Measurements from ENCODE around the gene METTL16.
"Not testable (repeated sequence)": the region's sequence is repeated elsewhere in the genome, so short reads cannot be mapped to it uniquely, and the experiment has no call there.

Gene METTL16

GRCh38 chr17:2447479-2447878 is 64.2 kb downstream of the METTL16 start:
- DNase-seq = not testable (repeated sequence)

GRCh38 chr17:2445638-2446037 is 66.0 kb downstream of the METTL16 start:
- no peak for DNase-seq

DNA sequence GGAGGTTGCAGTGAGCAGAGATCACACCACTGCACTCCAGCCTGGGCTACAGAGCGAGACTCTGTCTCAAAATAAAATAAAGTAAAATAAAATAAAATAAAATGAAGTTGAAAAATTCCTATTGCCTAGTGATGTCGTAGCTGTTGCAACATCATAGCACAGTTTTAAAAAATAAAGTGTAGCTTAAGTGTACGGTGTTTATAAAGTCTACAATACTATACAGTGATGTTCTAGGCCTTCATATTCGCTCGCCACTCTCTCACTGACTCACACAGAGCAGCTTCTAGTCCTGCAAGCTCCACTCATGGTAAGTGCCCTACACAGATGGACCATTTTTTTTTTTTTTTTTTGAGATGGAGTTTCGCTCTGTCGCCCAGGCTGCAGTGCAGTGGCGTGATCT is 67.3 kb downstream of the METTL16 start:
- no peak for DNase-seq

GRCh38 chr17:2442166-2442565 is 69.5 kb downstream of the METTL16 start:
- no peak for DNase-seq

DNA sequence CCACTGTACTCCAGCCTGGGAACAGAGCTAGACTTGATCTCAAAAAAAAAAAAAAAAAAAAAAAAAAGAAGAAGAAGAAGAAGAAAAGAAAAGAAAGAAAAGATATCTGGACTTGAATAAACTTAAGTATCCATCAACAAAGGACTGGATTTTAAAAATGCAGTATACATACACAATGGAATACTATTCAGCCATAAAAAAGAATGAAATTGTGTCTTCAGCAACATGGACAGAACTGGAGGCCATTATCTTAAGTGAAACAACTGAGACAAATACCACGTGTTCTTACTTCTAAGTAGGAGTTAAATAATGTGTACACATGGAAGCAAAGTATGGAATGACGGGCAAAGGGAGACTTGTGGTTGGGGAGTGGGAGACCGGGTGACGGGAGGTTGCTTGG is 70.8 kb downstream of the METTL16 start:
- no peak for DNase-seq

GRCh38 chr17:2439997-2440396 is 71.7 kb downstream of the METTL16 start:
- DNase-seq = peak; percentile 55

DNA sequence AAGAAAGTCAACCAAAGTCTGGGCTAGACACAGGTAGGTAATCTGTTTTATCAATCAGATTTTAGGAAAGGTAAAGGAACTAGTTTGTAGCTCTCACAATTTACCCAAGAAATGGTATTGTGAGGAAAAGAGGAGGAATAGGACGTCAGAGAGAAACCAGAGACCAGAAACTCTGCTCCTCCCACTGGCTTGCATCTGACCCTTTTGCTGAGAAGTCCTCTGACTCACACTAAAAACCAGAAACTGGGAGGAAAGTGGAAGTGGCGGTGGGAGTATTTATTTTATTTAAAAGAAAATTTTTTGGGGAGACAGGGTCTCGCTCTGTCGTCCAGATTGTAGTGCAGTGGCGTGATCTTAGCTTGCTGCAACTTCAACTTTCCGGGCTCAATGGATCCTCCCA is 72.9 kb downstream of the METTL16 start:
- DNase-seq = no peak

DNA sequence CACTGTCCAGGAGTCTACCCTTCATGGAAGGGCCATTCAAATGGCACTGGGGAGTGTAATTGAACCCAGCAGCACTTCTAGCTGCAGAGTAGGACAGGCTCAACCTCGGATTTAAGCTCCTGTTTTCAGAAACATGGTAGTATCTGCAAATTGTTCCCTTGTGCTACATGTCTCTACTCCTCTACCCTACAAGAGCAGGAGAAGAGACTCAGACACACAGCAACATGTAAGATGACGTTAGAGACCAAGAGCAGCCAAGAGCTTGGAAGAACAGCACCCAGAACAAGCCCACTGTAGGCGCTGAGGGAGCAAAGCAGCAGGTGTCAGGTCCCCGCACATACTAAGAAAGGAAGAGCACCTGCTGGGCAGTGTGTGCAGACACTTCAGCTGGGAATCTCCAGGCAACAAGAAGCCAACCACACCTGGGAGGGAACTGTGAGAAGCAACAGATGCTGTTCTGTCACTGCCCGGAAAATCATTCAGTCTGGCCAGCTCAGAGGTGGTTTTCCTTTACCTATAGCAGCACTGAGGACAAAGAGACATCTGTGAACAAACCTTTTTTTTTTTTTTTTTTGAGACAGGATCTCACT is 75.3 kb downstream of the METTL16 start:
- DNase-seq = no peak

- no peak for DNase-seq
Measured at GRCh38 chr17:2435862-2436261, 75.8 kb downstream of the METTL16 start.

- no peak for DNase-seq
Measured at GRCh38 chr17:2435181-2435741, 76.4 kb downstream of the METTL16 start.

DNA sequence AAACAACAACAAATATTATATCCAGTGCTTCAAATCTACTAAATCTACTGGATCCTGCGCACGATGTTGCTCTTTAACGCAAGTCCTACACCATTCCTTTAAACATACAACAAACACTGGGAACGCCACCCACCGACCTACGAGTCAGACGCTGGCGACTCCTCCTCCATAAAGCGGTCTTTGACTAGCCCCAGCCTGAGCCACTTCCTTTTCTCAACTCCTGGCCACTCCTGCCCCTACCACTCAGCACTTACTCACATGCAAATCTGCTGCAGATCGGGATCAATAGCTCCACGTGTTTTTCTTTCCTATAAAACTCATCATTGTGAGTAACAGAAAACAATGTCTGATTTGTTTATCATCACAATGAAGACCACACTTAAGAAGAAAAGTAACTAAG is 78.0 kb downstream of the METTL16 start:
- DNase-seq = no peak

DNA sequence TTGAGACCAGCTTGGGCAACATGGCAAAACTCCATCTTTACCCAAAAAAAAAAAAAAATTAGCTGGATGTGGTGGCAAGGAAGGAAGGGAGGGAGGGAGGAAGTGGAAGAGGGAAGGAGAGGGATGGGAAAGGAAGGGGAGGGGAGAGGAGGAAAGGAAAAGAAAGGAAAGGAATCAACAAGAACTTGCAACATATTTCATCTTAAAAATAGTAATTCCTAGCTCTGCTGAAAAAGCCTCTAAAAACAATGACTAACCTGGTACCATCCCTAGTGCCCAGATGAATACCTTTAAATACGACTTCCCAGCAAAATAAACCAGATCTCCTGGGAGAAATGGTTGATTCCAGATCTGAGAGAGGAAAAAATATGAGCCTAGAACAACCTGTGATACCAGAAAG is 83.8 kb downstream of the METTL16 start:
- no peak for DNase-seq

GRCh38 chr17:2427215-2427614 is 84.5 kb downstream of the METTL16 start:
- DNase-seq = no peak

- DNase-seq = no peak
Measured at GRCh38 chr17:2423271-2423670, 88.4 kb downstream of the METTL16 start.

DNA sequence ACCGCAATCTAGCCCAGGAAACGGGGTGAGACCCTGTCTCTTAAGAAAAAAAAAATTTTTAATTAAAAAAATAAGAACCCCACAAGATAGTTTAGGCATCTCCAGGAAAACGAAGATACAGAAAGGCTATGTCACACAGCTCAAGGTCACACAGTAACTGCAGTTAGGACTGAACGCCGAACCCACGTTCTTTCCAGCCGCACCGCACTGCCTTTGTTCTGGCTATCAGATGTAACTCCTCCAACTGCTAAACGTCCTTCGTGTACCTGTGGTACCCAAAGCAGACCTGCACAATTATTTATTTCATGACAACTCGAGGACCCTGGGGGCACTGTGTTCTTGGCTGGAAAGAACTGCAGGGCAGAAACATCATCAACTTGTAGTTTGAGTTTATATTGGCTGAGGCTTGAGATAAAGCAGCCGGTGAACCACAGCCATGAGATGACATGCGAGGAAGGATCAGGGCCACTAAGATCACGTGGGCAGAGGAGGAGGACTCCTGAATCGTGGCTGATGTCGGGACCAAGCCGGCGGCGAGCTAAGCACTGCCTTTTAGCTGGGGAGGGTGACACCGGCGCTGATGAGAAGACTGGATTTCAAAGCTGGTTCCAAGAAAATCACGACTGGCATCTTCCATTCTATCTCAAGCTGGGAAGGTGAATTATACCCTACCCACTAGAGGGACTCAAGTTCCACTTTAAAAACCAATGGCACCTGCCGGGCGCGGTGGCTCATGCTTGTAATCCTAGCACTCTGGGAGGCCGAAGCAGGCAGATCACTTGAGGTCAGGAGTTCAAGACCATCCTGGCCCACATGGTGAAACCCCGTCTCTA is 90.2 kb downstream of the METTL16 start:
- DNase-seq = no peak

DNA sequence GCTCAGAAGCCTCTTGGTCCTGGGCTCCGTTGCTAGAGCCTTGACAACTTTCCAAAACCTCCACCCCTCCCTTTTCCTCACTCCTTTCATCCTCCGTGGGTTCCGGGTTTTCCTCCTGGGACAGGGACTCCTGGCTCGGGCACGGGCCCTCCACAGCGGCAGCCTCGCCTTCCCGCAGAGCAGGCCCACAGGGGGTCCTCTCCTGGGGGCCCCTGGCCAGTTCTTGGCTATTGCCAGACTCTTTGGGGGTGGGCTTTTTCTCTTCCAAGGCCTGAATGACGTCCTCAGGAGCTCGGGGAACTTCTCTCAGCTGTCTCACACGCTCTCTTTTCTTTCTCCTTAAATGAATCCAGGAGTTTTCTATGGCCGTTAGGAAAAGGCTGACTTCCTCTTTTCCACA is 91.5 kb downstream of the METTL16 start:
- no peak for DNase-seq

DNA sequence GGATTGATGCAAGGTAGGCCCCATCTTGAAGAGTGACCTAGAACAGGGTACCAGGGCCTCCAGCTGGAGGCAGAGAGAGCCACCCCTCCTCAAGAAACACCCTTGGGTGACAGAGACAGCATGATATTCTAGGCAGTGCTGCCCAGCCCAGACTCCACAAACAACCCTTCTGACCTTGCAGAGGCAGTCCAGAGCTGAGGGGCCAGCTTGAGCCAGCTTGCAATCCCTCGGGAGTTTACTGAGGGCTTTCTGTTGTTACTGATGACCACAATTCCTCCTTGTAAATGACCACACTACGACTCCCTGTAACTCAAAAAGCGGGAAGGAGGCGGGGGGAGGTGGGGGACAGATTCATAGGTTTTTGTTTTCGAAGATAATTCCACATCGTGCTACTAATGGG is 92.2 kb downstream of the METTL16 start:
- no peak for DNase-seq

- DNase-seq = no peak
Measured at GRCh38 chr17:2418572-2418971, 93.1 kb downstream of the METTL16 start.

GRCh38 chr17:2416010-2416734 is 95.5 kb downstream of the METTL16 start:
- DNase-seq = no peak

- no peak for DNase-seq
Measured at GRCh38 chr17:2415081-2415480, 96.6 kb downstream of the METTL16 start.

DNA sequence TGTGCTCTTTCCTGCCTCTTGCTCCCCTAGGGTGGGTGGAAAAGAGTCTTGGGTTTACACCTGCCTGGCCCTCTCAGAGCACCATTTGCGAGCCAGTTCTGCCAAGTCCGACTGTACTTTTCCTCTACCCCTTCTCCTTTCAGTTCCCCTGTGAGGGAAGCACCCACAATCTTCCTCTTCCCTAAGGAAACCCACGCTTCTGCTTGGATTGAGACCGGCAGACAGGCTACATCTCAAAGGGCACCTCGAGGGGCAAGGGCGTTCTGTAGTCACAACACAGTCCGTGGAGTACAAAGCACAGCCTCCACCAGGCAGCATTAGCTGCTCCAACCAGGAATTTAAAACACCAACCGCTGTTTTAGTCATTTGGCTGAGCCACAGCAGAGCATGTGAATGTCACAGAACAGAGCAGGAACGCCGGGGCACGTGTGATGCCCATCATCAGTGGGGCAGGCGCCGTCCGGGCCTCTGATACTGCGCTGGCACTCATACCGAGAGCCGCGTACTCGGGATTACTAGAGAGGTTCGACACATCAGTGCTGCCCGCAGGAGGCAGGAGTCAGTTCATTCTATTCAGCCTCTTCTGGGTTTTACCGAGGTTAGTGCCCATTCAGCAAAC is 97.1 kb downstream of the METTL16 start:
- no peak for DNase-seq

DNA sequence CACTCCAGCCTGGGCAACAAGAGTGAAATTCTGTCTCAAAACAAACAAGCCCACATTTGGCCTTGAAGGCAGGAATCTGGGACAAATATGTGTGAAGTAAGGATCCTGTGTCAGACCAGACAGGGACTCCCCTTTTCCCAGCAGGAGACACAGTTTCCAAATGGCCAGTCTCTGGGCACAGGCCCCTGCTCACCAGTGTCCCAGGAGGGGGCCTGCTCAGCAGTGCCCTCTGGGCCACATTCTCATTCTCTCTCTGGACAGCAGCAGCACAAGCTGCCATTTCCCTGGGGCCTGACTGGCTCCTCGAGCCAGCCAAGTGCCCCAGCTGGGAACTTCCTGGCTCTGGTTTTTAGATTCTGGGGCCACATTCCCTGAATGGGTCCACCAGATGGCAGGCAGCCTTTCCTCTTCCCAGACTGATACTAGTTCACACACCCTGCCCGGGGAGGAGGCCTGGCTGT is 99.1 kb downstream of the METTL16 start:
- DNase-seq = no peak

DNA sequence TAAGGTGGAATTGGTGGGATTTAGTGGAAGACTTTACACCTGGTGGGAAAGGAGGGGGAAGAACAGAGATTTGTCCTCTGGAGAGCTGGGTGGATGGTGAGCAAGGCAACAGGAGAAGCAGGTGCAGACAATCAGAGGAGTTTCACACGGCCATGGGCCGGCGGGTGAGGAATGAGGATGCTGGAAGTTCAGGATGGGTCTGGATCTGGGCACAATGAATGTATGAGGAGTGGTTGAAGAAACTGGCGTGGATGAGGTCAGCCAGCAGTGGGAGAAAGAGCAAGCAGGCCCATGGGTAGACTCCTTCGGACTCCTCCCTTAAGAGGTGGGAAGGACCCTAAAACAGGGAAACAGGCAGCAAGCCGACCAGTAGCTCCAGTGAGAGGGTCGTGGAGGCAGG is 100.7 kb downstream of the METTL16 start:
- no peak for DNase-seq

Measured in SIG-M5 (cell line).